K562 (cell line): ENCODE measurements around the gene DDRGK1. TPM values are rescaled to one million over a fixed set of nuclear protein-coding genes. Genes with fewer than 3 reads are reported as not detected.

Experiments used
- ATAC-seq: fragments of 200-7000 bp; cut with Tn5 transposase; 3 replicates; pipeline ENCODE4 v1.9.1; 2020; ENCODE audit warnings: moderate library complexity
- BruUV-seq: library from RNA; stranded (reverse); fragments of 400-500 nt; replicated peaks from 2 replicates; lab custom pipeline; 2021; lab: Mats Ljungman, UMichigan
- CTCF ChIA-PET: fragments of 300-600 bp; formaldehyde crosslinking; extraction: SDS; loops from one replicate; lab custom pipeline; 2021; ENCODE audit warnings: low intra/inter-chr PET ratio; lab: Yijun Ruan, JAX
- POLR2A ChIA-PET: fragments of 300-600, 350-650 bp; sonication (Branson Sonifier 250); formaldehyde crosslinking; extraction: SDS; loops from one replicate; lab custom pipeline; 2021; ENCODE audit warnings: antibody characterized with exemption, inconsistent platforms; lab: Yijun Ruan, JAX
- DNase-seq, 4 experiments: peaks; one replicate each; pipeline versions ENCODE4 v3.0.0 to v3.0.0-alpha.2; 2011 to 2018; ENCODE audit warnings: low spot score in 3 of 4, mixed read lengths in 3 of 4; ENCODE audit errors: extremely low read depth in 1 of 4
- FAIRE-seq: peaks from 2 replicates; lab custom pipeline; 2011; peaks lifted over from hg19 to GRCh38; lab: Jason Lieb, UNC
- H2AFZ ChIP-seq: 2 replicates; pipeline ENCODE4 v1.6.0; 2011; ENCODE audit warnings: low read depth, low read length, control low read depth, inconsistent platforms
- H3K27ac ChIP-seq: fragments of 200-600 bp; 3 replicates; pipeline ENCODE4 v1.8.0; 2011; ENCODE audit warnings: low read depth, mild to moderate bottlenecking, control low read depth, inconsistent platforms, low read length, moderate library complexity, mixed read lengths; ENCODE audit errors: extremely low read depth
- H3K27me3 ChIP-seq, 2 experiments: fragments of 300-600 bp in 1 of 2; 2 replicates in 1 of 2; 3 replicates in 1 of 2; pipeline versions ENCODE4 v1.6.0 to v1.8.0; 2011; ENCODE audit warnings: inconsistent platforms in 2 of 2, low read length in 2 of 2, mild to moderate bottlenecking in 1 of 2, mixed read lengths in 1 of 2, moderate library complexity in 1 of 2; ENCODE audit not compliant: control insufficient read depth in 2 of 2, insufficient read depth in 2 of 2
- H3K36me3 ChIP-seq: fragments of 300-600 bp; 3 replicates; pipeline ENCODE4 v1.8.0; 2011; ENCODE audit warnings: mild to moderate bottlenecking, low read length, inconsistent platforms; ENCODE audit not compliant: control insufficient read depth, insufficient read depth
- H3K4me1 ChIP-seq, 2 experiments: fragments of 200-600 bp in 1 of 2; replicated peaks in 1 of 2; 2 replicates in 1 of 2; 3 replicates in 1 of 2; pipeline versions ENCODE4 v1.5.1 to v1.8.0; 2011; ENCODE audit warnings: inconsistent platforms in 2 of 2, low read length in 2 of 2, mild to moderate bottlenecking in 1 of 2, mixed read lengths in 1 of 2, moderate library complexity in 1 of 2; ENCODE audit not compliant: control insufficient read depth in 2 of 2, insufficient read depth in 2 of 2
- H3K4me2 ChIP-seq: 2 replicates; pipeline ENCODE4 v1.6.1; 2011; ENCODE audit warnings: low read length, control low read depth, inconsistent platforms, mixed read lengths; ENCODE audit not compliant: insufficient read depth
- H3K4me3 ChIP-seq: fragments of 200-600 bp; sonication (generic), shearing (Covaris generic); 2 replicates; pipeline ENCODE4 v1.5.1; 2016; ENCODE audit warnings: control low read depth, inconsistent platforms
- H3K79me2 ChIP-seq: fragments of 200-600 bp; 3 replicates; pipeline ENCODE4 v1.8.0; 2011; ENCODE audit warnings: low read length, inconsistent platforms; ENCODE audit not compliant: control insufficient read depth, insufficient read depth
- H3K9ac ChIP-seq, 2 experiments: 2 replicates each; pipeline versions ENCODE4 v1.6.0 to v1.6.1; 2011; ENCODE audit warnings: low read depth in 2 of 2, low read length in 2 of 2, control low read depth in 1 of 2, inconsistent platforms in 1 of 2, mild to moderate bottlenecking in 1 of 2, mixed read lengths in 1 of 2; ENCODE audit not compliant: insufficient read depth in 1 of 2
- H3K9me1 ChIP-seq: one replicate; pipeline ENCODE4 v1.6.0; 2011; ENCODE audit warnings: inconsistent platforms, mild to moderate bottlenecking, low read length, moderate library complexity; ENCODE audit not compliant: control insufficient read depth, insufficient read depth
- H3K9me3 ChIP-seq: replicated peaks from 2 replicates; pipeline ENCODE4 v1.5.1; 2011; ENCODE audit warnings: low read depth, low read length, inconsistent platforms; ENCODE audit not compliant: control insufficient read depth, insufficient read depth
- H4K20me1 ChIP-seq: replicated peaks from 2 replicates; pipeline ENCODE4 v1.6.1; 2011; ENCODE audit warnings: low read length, inconsistent platforms, mixed read lengths; ENCODE audit not compliant: control insufficient read depth, insufficient read depth
- ELF4 ChIP-seq: fragments of 450-650 bp; formaldehyde crosslinking; IDR thresholded peaks from 2 replicates; pipeline ENCODE4 v1.4.0; 2022; ENCODE audit warnings: missing genetic modification characterization
- NR4A1 ChIP-seq, 2 experiments: fragments of 250-450 bp in 1 of 2; fragments of 450-650 bp in 1 of 2; sonication (Bioruptor Pico) in 1 of 2; IDR thresholded peaks; 2 replicates each; pipeline versions ENCODE4 v1.4.0 to v1.6.1; 2016 to 2020; ENCODE audit warnings: mild to moderate bottlenecking in 2 of 2, missing compliant biosample characterization in 1 of 2, missing genetic modification characterization in 1 of 2, moderate library complexity in 1 of 2
- POLR2AphosphoS5 ChIP-seq: IDR thresholded peaks from 2 replicates; pipeline ENCODE4 v1.6.1; 2011; ENCODE audit warnings: mild to moderate bottlenecking, low read depth, low read length, moderate library complexity; ENCODE audit not compliant: control insufficient read depth, insufficient read depth
- PURB ChIP-seq: sonication (generic); formaldehyde crosslinking; IDR thresholded peaks from 2 replicates; pipeline ENCODE4 v1.9.0; 2021; ENCODE audit warnings: low read depth, mild to moderate bottlenecking, missing genetic modification reagents
- SIRT6 ChIP-seq: IDR thresholded peaks from one replicate; pipeline ENCODE4 v1.6.1; 2012; ENCODE audit warnings: low read depth, mild to moderate bottlenecking, control low read depth, inconsistent platforms, low read length, moderate library complexity
- ZBTB34 ChIP-seq: fragments of 250-450 bp; sonication (Bioruptor Pico); IDR thresholded peaks from 2 replicates; pipeline ENCODE4 v1.8.0; 2021; ENCODE audit warnings: mild to moderate bottlenecking, moderate library complexity
- ZNF121 ChIP-seq: sonication (generic); formaldehyde crosslinking; conservative IDR thresholded peaks from 2 replicates; pipeline ENCODE4 v1.8.0; 2022; ENCODE audit warnings: missing genetic modification reagents
- ZNF384 ChIP-seq: IDR thresholded peaks from 2 replicates; pipeline ENCODE4 v1.6.1; 2012; ENCODE audit warnings: low read depth, low read length, improper control_type of control experiment
- ZNF740 ChIP-seq, 3 experiments: fragments of 200-800 bp in 1 of 3; sonication (Bioruptor generic) in 1 of 3; sonication (generic) in 1 of 3; formaldehyde crosslinking in 1 of 3; IDR thresholded peaks; 2 replicates each; pipeline versions ENCODE4 v1.6.1 to v1.8.0; 2016 to 2022; ENCODE audit warnings: mild to moderate bottlenecking in 2 of 3, missing compliant biosample characterization in 2 of 3, missing genetic modification characterization in 2 of 3, missing genetic modification reagents in 1 of 3
- WGBS: fragments of 100-300 bp; shearing (Covaris generic); methylation state at CpG from one replicate; pipeline ENCODE4 v1.1.6; 2016; ENCODE audit warnings: low coverage, mixed read lengths; ENCODE audit not compliant: insufficient coverage; ENCODE audit errors: missing lambda C conversion rate; 5-methylcytosine and 5-hydroxymethylcytosine counted together
- in situ Hi-C: fragments of 300-500 bp; cut with MboI; formaldehyde crosslinking; loops from 4 replicates; pipeline ENCODE4 v1.15.0; 2018; ENCODE audit warnings: inconsistent platforms, mixed read lengths
- intact Hi-C: fragments of 100-400 bp; cut with micrococcal nuclease; formaldehyde crosslinking; loops from 2 replicates; pipeline ENCODE4 v1.14.2; 2022
- polyA plus RNA-seq, 8 experiments: library from polyadenylated mRNA; depleted of rRNA in 4 of 8; stranded (reverse) in 5 of 8; unstranded in 3 of 8; fragments of >200 nt; fragmentation: Nextera tagmentation in 2 of 8; fragmentation: Illumina TruSeq in 1 of 8; extraction: Ambion mirVana in 2 of 8; extraction: Trizol in 1 of 8; gene quantifications; 2 replicates each; pipeline versions ENCODE4 v1.2.1 to v1.2.3, GENCODE V29; 2011 to 2014; ENCODE audit warnings: inconsistent platforms in 1 of 8, missing spikeins in 1 of 8
- total RNA-seq, 7 experiments: library from RNA; depleted of rRNA in 6 of 7; stranded (reverse); fragments of >200 nt in 6 of 7; fragmentation: Illumina TruSeq in 2 of 7; extraction: Trizol in 2 of 7; gene quantifications; 2 replicates each; pipeline versions ENCODE4 v1.2.1 to v1.2.3, GENCODE V29; 2011 to 2021; ENCODE audit warnings: low replicate concordance in 1 of 7

DDRGK1 gene
- total and polyA plus RNA-seq, 9 of the 15 experiments (the other 6 are each of a cell fraction or from before 2014, with no cell fraction given), result 2.3 to 54.4 (median 29.1) TPM

- TF ChIP-seq ZNF740 (CRISPR knock-in tag; IDR thresholded peaks at IDR 0.05), result no peak
- TF ChIP-seq ZNF740 (tag; IDR thresholded peaks at IDR 0.05), result no peak
- TF ChIP-seq ZBTB34 (CRISPR knock-in tag), result no peak
- no peak for TF ChIP-seq PURB (CRISPR knock-in tag)
These were observed 43.2 kb upstream of the DDRGK1 start (continued) for GRCh38 chr20:3247638-3248037.

- ATAC-seq (no peak), FAIRE-seq (no peak), DNase-seq (no peak)
- no peak overlapping the region for H2AFZ ChIP-seq
- no peak overlapping the region for H3K4me2 ChIP-seq
- WGBS, result no CpG with 5 or more reads among the region's 1 CpG
- CTCF ChIA-PET, result no interaction called here
- no TSS peak for BruUV-seq
- H3K4me1 ChIP-seq, result peaks cover 0 to 10% of the 10 kb centered on the region in 2 experiments; a peak in 3 of 5 replicates
- POLR2A ChIA-PET, result interaction anchor here (0.6 kb wide), 1 partner anchor 16 kb away, joined by 5 read pairs; no protein-coding TSS in a partner anchor
- H4K20me1 ChIP-seq, result peaks cover 3% of the 10 kb centered on the region; the same call in 1 of the 2 replicates
- H3K27me3 ChIP-seq, result peaks cover 0 to 18% of the 10 kb centered on the region in 2 experiments; a peak in 2 of 5 replicates
- H3K9ac ChIP-seq, result no peak overlapping the region
- in situ Hi-C loops (no loop called here), intact Hi-C loops (no loop called here)
- no peaks in the 10 kb centered on the region for H3K9me3 ChIP-seq
- no peaks in the 10 kb centered on the region for H3K79me2 ChIP-seq
- TF ChIP-seq NR4A1 (CRISPR knock-in tag; IDR thresholded peaks at IDR 0.05) (no peak), NR4A1 (tag; IDR thresholded peaks at IDR 0.05) (no peak), ELF4 (CRISPR knock-in tag) (no peak), SIRT6 (no peak), ZNF121 (0 out of 2 replicates have a peak, but pooled peaks have one; percentile 39), ZNF384 (no peak), POLR2AphosphoS5 (no peak)
- no peak overlapping the region for H3K4me3 ChIP-seq
- no peak overlapping the region for H3K27ac ChIP-seq
- H3K9me1 ChIP-seq, result no peaks in the 10 kb centered on the region
- H3K36me3 ChIP-seq, result no peaks in the 10 kb centered on the region
These were observed 42.2 kb upstream of the DDRGK1 start for GRCh38 chr20:3246682-3247081.
